Measurements from ENCODE around the gene TWIST2. TPM values are rescaled to one million over a fixed set of nuclear protein-coding genes. Genes with fewer than 3 reads are reported as not detected.

The TWIST2 gene
- total RNA-seq, result not detected

- no peaks in the 10 kb centered on the region for H3K4me1 Mint-ChIP-seq
- no peaks in the 10 kb centered on the region for H3K36me3 Mint-ChIP-seq (ENCODE audit: low read depth)
- intact Hi-C loops (cut with DNase I, micrococcal nuclease), result no loop called here
- no peaks in the 10 kb centered on the region for H3K9me3 Mint-ChIP-seq (ENCODE audit: low read depth)
- CTCF ChIA-PET, result interaction anchor here (0.8 kb wide), 1 partner anchor 10 kb away, joined by 4 read pairs; no protein-coding TSS in a partner anchor
- H3K27ac Mint-ChIP-seq, result no peak within 1 kb of the TSS
- H3K27me3 Mint-ChIP-seq, result peaks cover 41% of the 10 kb centered on the region
- H3K4me3 Mint-ChIP-seq, result no peak within 1 kb of the TSS
- DNase-seq (no peak), ATAC-seq (no peak)
- POLR2A ChIA-PET, result no interaction called here
These were observed at the start of gene TWIST2 for GRCh38 chr2:238847841-238848690. Gene TWIST2, plus strand, starts transcription at chr2:238848085. Its CDS starts 131 bp downstream, at chr2:238848216.

- DNase-seq (no peak), ATAC-seq (no peak)
- intact Hi-C loops (cut with DNase I, micrococcal nuclease), result no loop called here
- ChIA-PET CTCF (interaction anchor here (1.0 kb wide), 1 partner anchor 16 kb away, joined by 3 read pairs; no protein-coding TSS in a partner anchor), POLR2A (no interaction called here)
- peaks cover 19% of the 10 kb centered on the region for H3K27me3 Mint-ChIP-seq
- H3K4me3 Mint-ChIP-seq, result no peak overlapping the region
- H3K36me3 Mint-ChIP-seq (ENCODE audit: low read depth), result no peaks in the 10 kb centered on the region
- H3K4me1 Mint-ChIP-seq, result no peaks in the 10 kb centered on the region
- no peak overlapping the region for H3K27ac Mint-ChIP-seq
- no peaks in the 10 kb centered on the region for H3K9me3 Mint-ChIP-seq (ENCODE audit: low read depth)
These were observed 46.1 kb upstream of the TWIST2 start for GRCh38 chr2:238801791-238802190.

- DNase-seq (no peak), ATAC-seq (no peak)
- no peaks in the 10 kb centered on the region for H3K9me3 Mint-ChIP-seq (ENCODE audit: low read depth)
- POLR2A ChIA-PET, result no interaction called here
- no peak overlapping the region for H3K27ac Mint-ChIP-seq
- H3K4me3 Mint-ChIP-seq, result no peak overlapping the region
- H3K36me3 Mint-ChIP-seq (ENCODE audit: low read depth), result no peaks in the 10 kb centered on the region
- intact Hi-C loops (cut with DNase I, micrococcal nuclease), result no loop called here
- CTCF ChIA-PET, result no interaction called here
- H3K27me3 Mint-ChIP-seq, result peaks cover 19% of the 10 kb centered on the region
- no peaks in the 10 kb centered on the region for H3K4me1 Mint-ChIP-seq
These were observed 44.9 kb upstream of the TWIST2 start for GRCh38 chr2:238802957-238803356.

- no peak overlapping the region for H3K27ac Mint-ChIP-seq
- DNase-seq (no peak), ATAC-seq (no peak)
- ChIA-PET POLR2A (no interaction called here), CTCF (interaction anchor here (0.8 to 1.2 kb wide), 2 partner anchors 19 to 437 kb away, joined by 3 read pairs; no protein-coding TSS in a partner anchor)
- H3K4me3 Mint-ChIP-seq, result no peak overlapping the region
- peaks cover 19% of the 10 kb centered on the region for H3K27me3 Mint-ChIP-seq
- peaks cover 2% of the 10 kb centered on the region for H3K9me3 Mint-ChIP-seq (ENCODE audit: low read depth)
- intact Hi-C loops (cut with DNase I, micrococcal nuclease), result no loop called here
- H3K36me3 Mint-ChIP-seq (ENCODE audit: low read depth), result no peaks in the 10 kb centered on the region
- no peaks in the 10 kb centered on the region for H3K4me1 Mint-ChIP-seq
These were observed 43.7 kb upstream of the TWIST2 start for GRCh38 chr2:238803996-238804870.

- no peak for DNase-seq
- ChIA-PET POLR2A (no interaction called here), CTCF (no interaction called here)
- Mint-ChIP-seq H3K9me3 (ENCODE audit: low read depth) (peaks cover 2% of the 10 kb centered on the region), H3K27me3 (peaks cover 11% of the 10 kb centered on the region), H3K27ac (no peak overlapping the region), H3K4me1 (no peaks in the 10 kb centered on the region), H3K36me3 (ENCODE audit: low read depth) (no peaks in the 10 kb centered on the region), H3K4me3 (no peak overlapping the region)
- intact Hi-C loops (cut with DNase I, micrococcal nuclease), result no loop called here
- no peak for ATAC-seq
These were observed 39.1 kb upstream of the TWIST2 start for GRCh38 chr2:238808761-238809160.

GRCh38 chr2:238810321-238810720, 37.6 kb upstream of the TWIST2 start:
- no peaks in the 10 kb centered on the region for H3K4me1 Mint-ChIP-seq
- DNase-seq, result no peak
- peaks cover 18% of the 10 kb centered on the region for H3K27me3 Mint-ChIP-seq
- peaks cover 2% of the 10 kb centered on the region for H3K9me3 Mint-ChIP-seq (ENCODE audit: low read depth)
- H3K27ac Mint-ChIP-seq, result no peak overlapping the region
- H3K4me3 Mint-ChIP-seq, result no peak overlapping the region
- H3K36me3 Mint-ChIP-seq (ENCODE audit: low read depth), result no peaks in the 10 kb centered on the region
- ChIA-PET CTCF (no interaction called here), POLR2A (no interaction called here)
- intact Hi-C loops (cut with DNase I, micrococcal nuclease), result no loop called here
- ATAC-seq, result no peak

- intact Hi-C loops (cut with DNase I, micrococcal nuclease), result no loop called here
- H3K27me3 Mint-ChIP-seq, result peaks cover 19% of the 10 kb centered on the region
- no peaks in the 10 kb centered on the region for H3K36me3 Mint-ChIP-seq (ENCODE audit: low read depth)
- H3K4me1 Mint-ChIP-seq, result no peaks in the 10 kb centered on the region
- DNase-seq (no peak), ATAC-seq (no peak)
- H3K9me3 Mint-ChIP-seq (ENCODE audit: low read depth), result peaks cover 2% of the 10 kb centered on the region
- H3K4me3 Mint-ChIP-seq, result no peak overlapping the region
- CTCF ChIA-PET, result no interaction called here
- no peak overlapping the region for H3K27ac Mint-ChIP-seq
- POLR2A ChIA-PET, result no interaction called here
These were observed 36.6 kb upstream of the TWIST2 start for GRCh38 chr2:238811293-238811692.

- peaks cover 22% of the 10 kb centered on the region for H3K27me3 Mint-ChIP-seq
- POLR2A ChIA-PET, result no interaction called here
These were observed 36.1 kb upstream of the TWIST2 start for GRCh38 chr2:238811759-238812158.

GRCh38 chr2:238813109-238813508, 34.8 kb upstream of the TWIST2 start:
- peaks cover 33% of the 10 kb centered on the region for H3K27me3 Mint-ChIP-seq
- ATAC-seq, result no peak
- no peaks in the 10 kb centered on the region for H3K4me1 Mint-ChIP-seq
- intact Hi-C loops (cut with DNase I, micrococcal nuclease), result no loop called here
- H3K9me3 Mint-ChIP-seq (ENCODE audit: low read depth), result peaks cover 2% of the 10 kb centered on the region
- ChIA-PET POLR2A (no interaction called here), CTCF (no interaction called here)
- no peaks in the 10 kb centered on the region for H3K36me3 Mint-ChIP-seq (ENCODE audit: low read depth)
- no peak for DNase-seq
- no peak overlapping the region for H3K27ac Mint-ChIP-seq
- H3K4me3 Mint-ChIP-seq, result no peak overlapping the region

More at GRCh38 chr2:238811759-238812158, 36.1 kb upstream of the TWIST2 start:
- no peak for ATAC-seq
- H3K4me1 Mint-ChIP-seq, result no peaks in the 10 kb centered on the region
- intact Hi-C loops (cut with DNase I, micrococcal nuclease), result no loop called here
- DNase-seq, result no peak
- no peaks in the 10 kb centered on the region for H3K36me3 Mint-ChIP-seq (ENCODE audit: low read depth)
- peaks cover 2% of the 10 kb centered on the region for H3K9me3 Mint-ChIP-seq (ENCODE audit: low read depth)
- CTCF ChIA-PET, result no interaction called here
- no peak overlapping the region for H3K4me3 Mint-ChIP-seq
- H3K27ac Mint-ChIP-seq, result no peak overlapping the region

- POLR2A ChIA-PET, result no interaction called here
- intact Hi-C loops (cut with DNase I, micrococcal nuclease), result no loop called here
- no peaks in the 10 kb centered on the region for H3K36me3 Mint-ChIP-seq (ENCODE audit: low read depth)
- H3K4me1 Mint-ChIP-seq, result no peaks in the 10 kb centered on the region
- H3K4me3 Mint-ChIP-seq, result no peak overlapping the region
- no peak for ATAC-seq
- no peaks in the 10 kb centered on the region for H3K9me3 Mint-ChIP-seq (ENCODE audit: low read depth)
- CTCF ChIA-PET, result no interaction called here
- H3K27ac Mint-ChIP-seq, result no peak overlapping the region
- DNase-seq, result no peak
- peaks cover 44% of the 10 kb centered on the region for H3K27me3 Mint-ChIP-seq
These were observed 33.1 kb upstream of the TWIST2 start for GRCh38 chr2:238814815-238815214.

- Mint-ChIP-seq H3K27me3 (peaks cover 54% of the 10 kb centered on the region), H3K9me3 (ENCODE audit: low read depth) (no peaks in the 10 kb centered on the region), H3K36me3 (ENCODE audit: low read depth) (no peaks in the 10 kb centered on the region), H3K4me1 (no peaks in the 10 kb centered on the region), H3K4me3 (no peak overlapping the region), H3K27ac (no peak overlapping the region)
- intact Hi-C loops (cut with DNase I, micrococcal nuclease), result no loop called here
- ChIA-PET CTCF (no interaction called here), POLR2A (no interaction called here)
- no peak for ATAC-seq
- no peak for DNase-seq
These were observed 31.6 kb upstream of the TWIST2 start for GRCh38 chr2:238816291-238816690.

GRCh38 chr2:238817382-238817781, 30.5 kb upstream of the TWIST2 start:
- Mint-ChIP-seq H3K4me1 (no peaks in the 10 kb centered on the region), H3K27me3 (peaks cover 57% of the 10 kb centered on the region)

More at GRCh38 chr2:238817382-238817781, 30.5 kb upstream of the TWIST2 start:
- ATAC-seq (no peak), DNase-seq (no peak)
- POLR2A ChIA-PET, result no interaction called here
- Mint-ChIP-seq H3K9me3 (ENCODE audit: low read depth) (no peaks in the 10 kb centered on the region), H3K27ac (no peak overlapping the region), H3K36me3 (ENCODE audit: low read depth) (no peaks in the 10 kb centered on the region), H3K4me3 (no peak overlapping the region)
- CTCF ChIA-PET, result interaction anchor here (2.0 kb wide), 1 partner anchor 32 kb away, joined by 6 read pairs; no protein-coding TSS in a partner anchor
- intact Hi-C loops (cut with DNase I, micrococcal nuclease), result no loop called here

All from activated CD4-positive, alpha-beta T cell treated with anti-CD3 and anti-CD28 coated beads for 36 hours (primary cell).